ENCODE data around the gene CNTN1. TPM values are rescaled to one million over a fixed set of nuclear protein-coding genes. Genes with fewer than 3 reads are reported as not detected.

The CNTN1 gene
- total and polyA plus RNA-seq, 2 of the 4 experiments (the other 2 are of a cell fraction), result 0.10 to 0.18 TPM

DNA sequence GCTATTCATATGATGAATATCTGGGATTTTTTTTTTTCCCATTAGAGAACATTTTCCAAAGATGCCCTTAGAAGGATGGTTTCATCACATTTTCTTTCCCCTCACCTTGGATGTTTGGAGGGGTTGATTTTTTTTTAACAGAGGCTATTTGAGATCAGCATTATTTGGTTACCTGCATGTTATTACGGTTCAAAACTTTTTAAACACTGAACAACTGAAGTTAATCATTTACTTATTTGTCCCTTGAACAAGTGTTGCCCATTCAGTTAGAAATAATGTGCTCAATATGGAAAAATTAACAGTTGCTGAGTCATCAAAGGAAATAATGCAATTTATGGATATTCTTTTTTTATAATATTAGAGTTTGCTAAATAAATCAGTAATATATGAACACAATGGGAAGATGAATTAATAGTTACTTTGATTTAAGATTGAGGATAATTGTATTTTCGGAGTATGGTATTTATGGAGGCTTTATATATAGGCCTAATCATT is 26.7 kb downstream of the CNTN1 start:
- no peak overlapping the region for H3K23ac ChIP-seq (ENCODE audit: low read depth, low read length)
- H4K8ac ChIP-seq (ENCODE audit: low read depth in 2 of 2, low read length in 2 of 2), result no peak overlapping the region
- H3K79me1 ChIP-seq (ENCODE audit: low read depth in 1 of 2, low read length in 2 of 2), result no peaks in the 10 kb centered on the region
- H2BK120ac ChIP-seq (ENCODE audit: low read depth, low read length), result no peak overlapping the region
- H3K4ac ChIP-seq (ENCODE audit: low read depth, low read length), result no peak overlapping the region
- H4K20me1 ChIP-seq (ENCODE audit: insufficient read depth, low read length), result no peaks in the 10 kb centered on the region
- in situ Hi-C loops (cut with MboI; ENCODE audit: low sequenced_read_pairs), result no loop called here
- no peak for TF ChIP-seq MAZ (IDR thresholded peaks at IDR 0.05; ENCODE audit: borderline replicate concordance, low read depth, low read length)
- peak; percentile 59 for TF ChIP-seq MAFK (IDR thresholded peaks at IDR 0.05; ENCODE audit: low read depth, low read length)
- no peak overlapping the region for H2AK9ac ChIP-seq (replicated peaks; ENCODE audit: low read depth, low read length, poor library complexity)
- no peak overlapping the region for H2AFZ ChIP-seq (replicated peaks; ENCODE audit: low read length, poor library complexity)
- H2BK15ac ChIP-seq (ENCODE audit: low read depth, low read length), result no peak overlapping the region
- ChIA-PET POLR2A (ENCODE audit: unreplicated experiment) (no interaction called here), CTCF (no interaction called here)
- H3K9me3 ChIP-seq (ENCODE audit: control insufficient read depth, insufficient read depth, low read length), result no peaks in the 10 kb centered on the region
- H2AK5ac ChIP-seq (ENCODE audit: low read depth, low read length), result no peak overlapping the region
- H3K14ac ChIP-seq (replicated peaks; ENCODE audit: low read depth, low read length), result no peak overlapping the region
- dilution Hi-C loops (cut with HindIII; ENCODE audit: low sequenced_read_pairs, unreplicated experiment), result no loop called here
- intact Hi-C loops (cut with micrococcal nuclease), result no loop called here
- no peaks in the 10 kb centered on the region for H3K4me1 ChIP-seq (ENCODE audit: control insufficient read depth, insufficient read depth, low read length)
- ATAC-seq (ENCODE audit: low read depth), result no peak
- no peak overlapping the region for H3K9ac ChIP-seq (ENCODE audit: low read depth, low read length)
- H3K4me3 ChIP-seq (ENCODE audit: insufficient read depth, low read depth, low read length), result no peak overlapping the region
- no peak overlapping the region for H3K56ac ChIP-seq (ENCODE audit: extremely low read depth, insufficient read depth, low read length)
- BruUV-seq (replicated peaks), result no TSS peak
- no peaks in the 10 kb centered on the region for H3K36me3 ChIP-seq (ENCODE audit: control insufficient read depth, insufficient read depth, low read length)
- DNase-seq, result no peak
- 100% methylated on average over 1 of the region's 2 CpGs; no CpG with 5 or more reads in 1 of the 2 experiments for WGBS, 2 experiments (ENCODE audit: extremely low coverage in 2 of 2, insufficient read length in 1 of 2)
- no peak overlapping the region for H4K91ac ChIP-seq (ENCODE audit: insufficient read depth, low read depth, low read length)
- H2BK5ac ChIP-seq (ENCODE audit: low read depth, low read length, poor library complexity, severe bottlenecking), result no peak overlapping the region
- H4K5ac ChIP-seq (ENCODE audit: low read depth, low read length), result no peak overlapping the region
- H3K4me2 ChIP-seq (ENCODE audit: low read depth, low read length), result no peak overlapping the region
- H3K27me3 ChIP-seq (ENCODE audit: control insufficient read depth, insufficient read depth, low read length), result no peaks in the 10 kb centered on the region
- no peak overlapping the region for H3K18ac ChIP-seq (ENCODE audit: low read depth, low read length)
- no peaks in the 10 kb centered on the region for H3K9me1 ChIP-seq (ENCODE audit: insufficient read depth, low read length)
- no peak overlapping the region for H2BK20ac ChIP-seq (ENCODE audit: low read depth, low read length)
- no peak overlapping the region for H3K27ac ChIP-seq (ENCODE audit: insufficient read depth, low read length)

All from IMR-90 (cell line).